OCI-LY7 (cell line): ENCODE data around the gene ARL6IP6. TPM values are rescaled to one million over a fixed set of nuclear protein-coding genes. Genes with fewer than 3 reads are reported as not detected.

Experiments
- BruUV-seq: library from RNA; stranded (reverse); fragments of 400-500 nt; replicated peaks from 2 replicates; lab custom pipeline; 2021; lab: Mats Ljungman, UMichigan
- CTCF ChIA-PET: fragments of 300-600 bp; sonication (Branson Sonifier 250); formaldehyde crosslinking; loops from one replicate; lab custom pipeline; 2022; ENCODE audit warnings: antibody characterized with exemption; ENCODE audit not compliant: unreplicated experiment; lab: Charles Lee
- POLR2A ChIA-PET: fragments of 300-600 bp; sonication (Branson Sonifier 250); formaldehyde crosslinking; loops from one replicate; lab custom pipeline; 2022; ENCODE audit warnings: antibody characterized with exemption; lab: Charles Lee
- DNase-seq: peaks from one replicate; pipeline ENCODE4 v3.0.0-alpha.2; 2015; ENCODE audit warnings: low spot score
- H2AFZ ChIP-seq: fragments of 200-600 bp; sonication (generic), shearing (Covaris generic); 2 replicates; pipeline ENCODE4 v1.6.1; 2014; ENCODE audit warnings: mild to moderate bottlenecking, antibody characterized with exemption, low read length, moderate library complexity
- H3K27ac ChIP-seq: fragments of 200-600 bp; sonication (generic); 2 replicates; pipeline ENCODE4 v1.5.1; 2014; ENCODE audit warnings: mixed run types, low read depth, mild to moderate bottlenecking, moderate library complexity, low read length, inconsistent platforms; ENCODE audit not compliant: poor library complexity, severe bottlenecking
- H3K36me3 ChIP-seq: fragments of 200-600 bp; sonication (generic); 2 replicates; pipeline ENCODE4 v1.6.1; 2014; ENCODE audit warnings: mild to moderate bottlenecking, antibody characterized with exemption, low read length, moderate library complexity, mixed read lengths; ENCODE audit not compliant: insufficient read depth
- H3K4me1 ChIP-seq: fragments of 200-600 bp; sonication (generic); 2 replicates; pipeline ENCODE4 v1.5.1; 2014; ENCODE audit warnings: mild to moderate bottlenecking, low read length; ENCODE audit not compliant: insufficient read depth, poor library complexity, severe bottlenecking
- H3K4me2 ChIP-seq: fragments of 200-600 bp; sonication (generic); 2 replicates; pipeline ENCODE4 v1.6.1; 2014; ENCODE audit warnings: mild to moderate bottlenecking, low read length
- H3K4me3 ChIP-seq: fragments of 200-600 bp; sonication (generic); 2 replicates; pipeline ENCODE4 v1.5.1; 2014; ENCODE audit warnings: mild to moderate bottlenecking, low read depth, low read length; ENCODE audit not compliant: poor library complexity, severe bottlenecking
- H3K79me2 ChIP-seq: fragments of 200-600 bp; sonication (generic); 2 replicates; pipeline ENCODE4 v1.6.1; 2016; ENCODE audit warnings: low read depth, mild to moderate bottlenecking, low read length, moderate library complexity, mixed read lengths; ENCODE audit not compliant: insufficient read depth
- H3K9me2 ChIP-seq: fragments of 200-600 bp; sonication (generic); 2 replicates; pipeline ENCODE4 v1.6.1; 2016; ENCODE audit warnings: mild to moderate bottlenecking, low read length, mixed read lengths; ENCODE audit not compliant: insufficient read depth
- H3K9me3 ChIP-seq: fragments of 200-600 bp; sonication (generic); 2 replicates; pipeline ENCODE4 v1.6.1; 2014; ENCODE audit warnings: mild to moderate bottlenecking, mixed run types, low read length, mixed read lengths
- H4K20me1 ChIP-seq: fragments of 200-600 bp; sonication (generic); 2 replicates; pipeline ENCODE4 v1.6.1; 2014; ENCODE audit warnings: mild to moderate bottlenecking, antibody characterized with exemption, low read length, moderate library complexity, mixed read lengths; ENCODE audit not compliant: insufficient read depth
- EZH2phosphoT487 ChIP-seq: fragments of 200-600 bp; sonication (generic); IDR thresholded peaks from 2 replicates; pipeline ENCODE4 v1.6.1; 2018; ENCODE audit warnings: low read depth, borderline replicate concordance, mild to moderate bottlenecking, mixed run types, antibody characterized with exemption, low read length, moderate library complexity, mixed read lengths
- intact Hi-C: fragments of 100-400 bp; cut with micrococcal nuclease; formaldehyde crosslinking; loops from one replicate; pipeline ENCODE4 v1.10.0; 2022; ENCODE audit not compliant: unreplicated experiment
- total RNA-seq, 2 experiments: library from RNA; depleted of rRNA in 1 of 2; stranded (reverse); fragments of >200 nt in 1 of 2; shearing (Covaris generic) in 1 of 2; gene quantifications; 2 replicates each; pipeline ENCODE4 v1.2.3, GENCODE V29; 2014 to 2022
- TF ChIP-seq, protein P1 (sequence below): fragments of 200-600 bp; sonication (generic); conservative IDR thresholded peaks from 2 replicates; pipeline ENCODE4 v1.5.1; 2014; ENCODE audit warnings: mild to moderate bottlenecking, antibody characterized with exemption, low read length, moderate library complexity, mixed read lengths

The ARL6IP6 gene
- total RNA-seq, 2 experiments from 2014 or later, result 34.6 to 61.8 TPM

GRCh38 chr2:152792974-152793373, 74.6 kb downstream of the ARL6IP6 start:
- H3K9me2 ChIP-seq, result no peaks in the 10 kb centered on the region
- H3K4me2 ChIP-seq, result no peak overlapping the region
- H3K9me3 ChIP-seq, result no peaks in the 10 kb centered on the region
- DNase-seq, result no peak
- BruUV-seq, result no TSS peak
- no peak overlapping the region for H2AFZ ChIP-seq
- no peak overlapping the region for H3K27ac ChIP-seq
- H3K4me1 ChIP-seq, result no peaks in the 10 kb centered on the region
- H4K20me1 ChIP-seq, result no peaks in the 10 kb centered on the region
- ChIA-PET CTCF (no interaction called here), POLR2A (no interaction called here)
- H3K36me3 ChIP-seq, result no peaks in the 10 kb centered on the region
- no peak overlapping the region for H3K4me3 ChIP-seq
- intact Hi-C loops, result no loop called here
- H3K79me2 ChIP-seq, result no peaks in the 10 kb centered on the region
- TF ChIP-seq, protein P1, sequence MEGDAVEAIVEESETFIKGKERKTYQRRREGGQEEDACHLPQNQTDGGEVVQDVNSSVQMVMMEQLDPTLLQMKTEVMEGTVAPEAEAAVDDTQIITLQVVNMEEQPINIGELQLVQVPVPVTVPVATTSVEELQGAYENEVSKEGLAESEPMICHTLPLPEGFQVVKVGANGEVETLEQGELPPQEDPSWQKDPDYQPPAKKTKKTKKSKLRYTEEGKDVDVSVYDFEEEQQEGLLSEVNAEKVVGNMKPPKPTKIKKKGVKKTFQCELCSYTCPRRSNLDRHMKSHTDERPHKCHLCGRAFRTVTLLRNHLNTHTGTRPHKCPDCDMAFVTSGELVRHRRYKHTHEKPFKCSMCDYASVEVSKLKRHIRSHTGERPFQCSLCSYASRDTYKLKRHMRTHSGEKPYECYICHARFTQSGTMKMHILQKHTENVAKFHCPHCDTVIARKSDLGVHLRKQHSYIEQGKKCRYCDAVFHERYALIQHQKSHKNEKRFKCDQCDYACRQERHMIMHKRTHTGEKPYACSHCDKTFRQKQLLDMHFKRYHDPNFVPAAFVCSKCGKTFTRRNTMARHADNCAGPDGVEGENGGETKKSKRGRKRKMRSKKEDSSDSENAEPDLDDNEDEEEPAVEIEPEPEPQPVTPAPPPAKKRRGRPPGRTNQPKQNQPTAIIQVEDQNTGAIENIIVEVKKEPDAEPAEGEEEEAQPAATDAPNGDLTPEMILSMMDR, result no peak
- no peak for TF ChIP-seq EZH2phosphoT487

- no peak overlapping the region for H2AFZ ChIP-seq
- H3K9me3 ChIP-seq, result no peaks in the 10 kb centered on the region
- no peak overlapping the region for H3K27ac ChIP-seq
- H3K4me2 ChIP-seq, result no peak overlapping the region
- no peaks in the 10 kb centered on the region for H3K36me3 ChIP-seq
- H4K20me1 ChIP-seq, result no peaks in the 10 kb centered on the region
- POLR2A ChIA-PET, result no interaction called here
- BruUV-seq, result no TSS peak
- no peaks in the 10 kb centered on the region for H3K79me2 ChIP-seq
- CTCF ChIA-PET, result no interaction called here
- no peak for DNase-seq
- no peaks in the 10 kb centered on the region for H3K4me1 ChIP-seq
- TF ChIP-seq, protein P1, result no peak
- TF ChIP-seq EZH2phosphoT487, result no peak
- intact Hi-C loops, result no loop called here
- H3K9me2 ChIP-seq, result no peaks in the 10 kb centered on the region
- no peak overlapping the region for H3K4me3 ChIP-seq
Observed at GRCh38 chr2:152796941-152797340, 78.5 kb downstream of the ARL6IP6 start.

GRCh38 chr2:152804687-152805408, 86.4 kb downstream of the ARL6IP6 start:
- TF ChIP-seq, protein P1, result no peak
- TF ChIP-seq EZH2phosphoT487, result no peak
- no peaks in the 10 kb centered on the region for H3K9me2 ChIP-seq
- ChIA-PET POLR2A (interaction anchor here (0.6 kb wide), 1 partner anchor 78 kb away, joined by 3 read pairs; no protein-coding TSS in a partner anchor), CTCF (no interaction called here)
- no TSS peak for BruUV-seq
- no peak overlapping the region for H2AFZ ChIP-seq
- H3K79me2 ChIP-seq, result no peaks in the 10 kb centered on the region
- no peaks in the 10 kb centered on the region for H3K36me3 ChIP-seq
- no peak for DNase-seq
- H3K4me1 ChIP-seq, result no peaks in the 10 kb centered on the region
- no peaks in the 10 kb centered on the region for H3K9me3 ChIP-seq
- H3K4me2 ChIP-seq, result no peak overlapping the region
- no peaks in the 10 kb centered on the region for H4K20me1 ChIP-seq
- no peak overlapping the region for H3K27ac ChIP-seq
- H3K4me3 ChIP-seq, result no peak overlapping the region
- intact Hi-C loops, result no loop called here
